AG04450 (cell line): ENCODE data around the gene PDE1C. TPM values are rescaled to one million over a fixed set of nuclear protein-coding genes. Genes with fewer than 3 reads are reported as not detected.

Source experiments
- CTCF ChIA-PET: fragments of 300-600, 350-600 bp; formaldehyde crosslinking; extraction: SDS; loops from one replicate; lab custom pipeline; 2022; ENCODE audit warnings: antibody characterized with exemption, inconsistent platforms; lab: Charles Lee
- POLR2A ChIA-PET: fragments of 350-600 bp; formaldehyde crosslinking; extraction: SDS; loops from one replicate; lab custom pipeline; 2021; ENCODE audit warnings: antibody characterized with exemption, inconsistent platforms; lab: Yijun Ruan, JAX
- DNase-seq: peaks from one replicate; pipeline ENCODE4 v3.0.0-alpha.2; 2011; ENCODE audit warnings: low read depth, low spot score
- H3K27ac ChIP-seq: one replicate; pipeline ENCODE4 v1.5.1; 2012; ENCODE audit warnings: low read depth, low read length, control low read depth
- H3K27me3 ChIP-seq: one replicate; pipeline ENCODE4 v1.6.0; 2012; ENCODE audit warnings: low read length; ENCODE audit not compliant: control insufficient read depth, insufficient read depth
- H3K4me3 ChIP-seq: 2 replicates; pipeline ENCODE4 v1.5.1; 2011; ENCODE audit warnings: mild to moderate bottlenecking, low read depth, low read length, control low read depth
- H3K9me3 ChIP-seq: 2 replicates; pipeline ENCODE4 v1.5.1; 2012; ENCODE audit warnings: low read length; ENCODE audit not compliant: control insufficient read depth, insufficient read depth
- CTCF ChIP-seq: IDR thresholded peaks from 2 replicates; pipeline ENCODE4 v1.5.1; 2011; ENCODE audit warnings: low read depth, low read length, control low read depth, inconsistent platforms
- polyA plus RNA-seq: library from polyadenylated mRNA; depleted of rRNA; stranded (reverse); fragments of >200 nt; gene quantifications from 2 replicates; pipeline ENCODE4 v1.2.3, GENCODE V29; 2011

The PDE1C gene
- polyA plus RNA-seq, 1 experiment: 3.8 TPM

- H3K9me3 ChIP-seq: peaks cover 5% of the 10 kb centered on the region; the same call in 1 of the 2 replicates
- POLR2A ChIA-PET: no interaction called here
- no peak overlapping the region for H3K27ac ChIP-seq
- CTCF ChIA-PET: no interaction called here
- H3K4me3 ChIP-seq: no peak overlapping the region
- no peaks in the 10 kb centered on the region for H3K27me3 ChIP-seq
- DNase-seq: no peak
- TF ChIP-seq CTCF: no peak
Measured at GRCh38 chr7:32005577-32005976, 64.6 kb downstream of the PDE1C start.

- Histone ChIP-seq H3K9me3 (peaks cover 5% of the 10 kb centered on the region; the same call in 1 of the 2 replicates), H3K27me3 (no peaks in the 10 kb centered on the region), H3K4me3 (no peak overlapping the region), H3K27ac (no peak overlapping the region)
- CTCF ChIA-PET: no interaction called here
- TF ChIP-seq CTCF: no peak
- no peak for DNase-seq
- POLR2A ChIA-PET: no interaction called here
Measured at GRCh38 chr7:32001948-32002347, 68.3 kb downstream of the PDE1C start.

- Histone ChIP-seq H3K27ac (no peak overlapping the region), H3K4me3 (no peak overlapping the region), H3K9me3 (peaks cover 3% of the 10 kb centered on the region; the same call in 1 of the 2 replicates), H3K27me3 (no peaks in the 10 kb centered on the region)
- no peak for DNase-seq
- ChIA-PET CTCF (interaction anchor here (0.8 kb wide), 1 partner anchor 214 kb away, joined by 3 read pairs; no protein-coding TSS in a partner anchor), POLR2A (no interaction called here)
- TF ChIP-seq CTCF: no peak
Measured at GRCh38 chr7:31997423-31997822, 72.8 kb downstream of the PDE1C start.

- H3K9me3 ChIP-seq: no peaks in the 10 kb centered on the region; the same call in 1 of the 2 replicates
- no peak overlapping the region for H3K27ac ChIP-seq
- H3K27me3 ChIP-seq: no peaks in the 10 kb centered on the region
- DNase-seq: no peak
- no peak overlapping the region for H3K4me3 ChIP-seq
- CTCF ChIA-PET: no interaction called here
- no peak for TF ChIP-seq CTCF
- POLR2A ChIA-PET: no interaction called here
Measured at GRCh38 chr7:31995134-31995533, 75.1 kb downstream of the PDE1C start.

GRCh38 chr7:31991846-31992245, 78.4 kb downstream of the PDE1C start:
- no peak for TF ChIP-seq CTCF
- no peaks in the 10 kb centered on the region for H3K27me3 ChIP-seq
- no peak overlapping the region for H3K4me3 ChIP-seq
- CTCF ChIA-PET: no interaction called here
- DNase-seq: no peak
- POLR2A ChIA-PET: no interaction called here
- H3K9me3 ChIP-seq: peaks cover 5% of the 10 kb centered on the region; the same call in 1 of the 2 replicates
- H3K27ac ChIP-seq: no peak overlapping the region
